Kidney epithelial cell (primary cell): ENCODE results near the gene CSF1R. TPM values are rescaled to one million over a fixed set of nuclear protein-coding genes. Genes with fewer than 3 reads are reported as not detected.

Source experiments
- DNase-seq: peaks from one replicate; pipeline ENCODE4 v3.0.0-alpha.2; 2010; ENCODE audit warnings: low read depth
- H3K27me3 ChIP-seq: 2 replicates; pipeline ENCODE4 v1.6.0; 2011; ENCODE audit warnings: low read length; ENCODE audit not compliant: control insufficient read depth, insufficient read depth
- H3K36me3 ChIP-seq: 2 replicates; pipeline ENCODE4 v1.5.1; 2011; ENCODE audit warnings: low read length; ENCODE audit not compliant: control insufficient read depth, insufficient read depth
- H3K4me3 ChIP-seq: 2 replicates; pipeline ENCODE4 v1.5.1; 2011; ENCODE audit warnings: low read depth, mild to moderate bottlenecking, control low read depth, low read length
- total RNA-seq: library from RNA; depleted of rRNA; stranded (reverse); fragments of >200 nt; gene quantifications from 2 replicates; pipeline ENCODE4 v1.2.3, GENCODE V29; 2015
- TF ChIP-seq, protein P1 (sequence below): IDR thresholded peaks from 2 replicates; pipeline ENCODE4 v1.5.1; 2011; ENCODE audit warnings: mild to moderate bottlenecking, moderate library complexity, low read length, control low read depth, inconsistent platforms; ENCODE audit not compliant: insufficient read depth, poor library complexity, severe bottlenecking

Gene CSF1R
- total RNA-seq, 1 donor from 2014 or later = 0.75 TPM

DNA sequence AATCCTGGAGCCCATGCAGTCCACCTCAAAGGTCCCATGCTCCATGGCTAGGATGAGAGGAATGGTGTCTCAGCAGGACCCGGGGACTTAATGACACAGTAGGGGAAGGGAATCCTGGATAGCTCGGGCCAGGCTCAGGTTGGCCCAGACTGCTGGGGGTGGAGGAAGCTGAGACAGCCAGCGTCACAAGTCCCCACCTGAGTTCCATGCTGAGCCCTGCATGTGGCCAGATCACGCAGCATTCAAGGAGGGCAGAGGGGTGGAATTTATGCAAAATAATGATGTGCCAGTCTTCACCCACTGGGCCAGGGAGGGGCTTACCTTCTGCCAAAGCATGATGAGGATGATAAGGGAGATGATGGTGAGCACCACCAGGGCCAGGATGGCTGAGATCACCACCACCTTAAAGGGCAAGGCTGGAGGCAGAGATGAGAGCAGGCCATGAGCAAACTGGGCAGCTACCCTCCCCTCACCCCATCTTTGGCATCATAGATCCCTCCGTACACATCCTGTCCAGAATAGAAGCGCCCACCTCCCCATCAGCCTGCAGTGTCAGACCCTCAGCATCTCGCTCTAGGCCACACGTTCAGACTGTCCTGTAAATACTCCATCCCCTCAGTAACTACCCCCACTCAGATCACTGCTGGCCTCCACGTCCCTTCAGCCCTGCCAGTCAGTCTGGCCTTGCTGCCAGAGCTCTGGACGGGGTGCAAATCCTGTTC, 40.0 kb upstream of the CSF1R start:
- TF ChIP-seq, protein P1, sequence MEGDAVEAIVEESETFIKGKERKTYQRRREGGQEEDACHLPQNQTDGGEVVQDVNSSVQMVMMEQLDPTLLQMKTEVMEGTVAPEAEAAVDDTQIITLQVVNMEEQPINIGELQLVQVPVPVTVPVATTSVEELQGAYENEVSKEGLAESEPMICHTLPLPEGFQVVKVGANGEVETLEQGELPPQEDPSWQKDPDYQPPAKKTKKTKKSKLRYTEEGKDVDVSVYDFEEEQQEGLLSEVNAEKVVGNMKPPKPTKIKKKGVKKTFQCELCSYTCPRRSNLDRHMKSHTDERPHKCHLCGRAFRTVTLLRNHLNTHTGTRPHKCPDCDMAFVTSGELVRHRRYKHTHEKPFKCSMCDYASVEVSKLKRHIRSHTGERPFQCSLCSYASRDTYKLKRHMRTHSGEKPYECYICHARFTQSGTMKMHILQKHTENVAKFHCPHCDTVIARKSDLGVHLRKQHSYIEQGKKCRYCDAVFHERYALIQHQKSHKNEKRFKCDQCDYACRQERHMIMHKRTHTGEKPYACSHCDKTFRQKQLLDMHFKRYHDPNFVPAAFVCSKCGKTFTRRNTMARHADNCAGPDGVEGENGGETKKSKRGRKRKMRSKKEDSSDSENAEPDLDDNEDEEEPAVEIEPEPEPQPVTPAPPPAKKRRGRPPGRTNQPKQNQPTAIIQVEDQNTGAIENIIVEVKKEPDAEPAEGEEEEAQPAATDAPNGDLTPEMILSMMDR = no peak
- no peaks in the 10 kb centered on the region for H3K36me3 ChIP-seq

GRCh38 chr5:150125334-150125733, 39.0 kb upstream of the CSF1R start:
- TF ChIP-seq, protein P1 = no peak
- no peaks in the 10 kb centered on the region for H3K36me3 ChIP-seq
- H3K27me3 ChIP-seq = no peaks in the 10 kb centered on the region
- DNase-seq = no peak
- no peak overlapping the region for H3K4me3 ChIP-seq

More for the DNA sequence above, 40.0 kb upstream of the CSF1R start:
- Histone ChIP-seq H3K4me3 (no peak overlapping the region), H3K27me3 (no peaks in the 10 kb centered on the region)
- DNase-seq = no peak

DNA sequence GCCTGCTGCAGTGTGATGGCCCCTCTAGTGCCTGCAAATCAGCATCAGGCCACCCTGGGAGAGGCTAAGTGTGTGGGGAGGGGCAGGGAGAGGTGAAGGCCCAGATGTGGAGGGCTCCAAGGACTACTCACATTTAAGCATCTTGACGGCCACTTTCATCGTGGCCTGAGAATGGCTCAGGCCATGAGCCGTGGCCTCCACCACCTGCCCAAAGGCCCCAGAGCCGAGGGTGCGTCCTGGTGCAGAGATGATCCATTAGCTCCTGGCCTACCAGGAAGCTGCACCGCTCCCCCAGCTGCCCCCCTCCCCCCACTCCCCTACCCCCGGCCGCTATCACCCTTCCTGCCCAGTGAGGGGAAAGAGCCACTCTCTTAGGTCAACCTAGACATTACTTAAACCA, 38.2 kb upstream of the CSF1R start:
- no peaks in the 10 kb centered on the region for H3K36me3 ChIP-seq
- TF ChIP-seq, protein P1 = no peak
- DNase-seq = no peak

DNA sequence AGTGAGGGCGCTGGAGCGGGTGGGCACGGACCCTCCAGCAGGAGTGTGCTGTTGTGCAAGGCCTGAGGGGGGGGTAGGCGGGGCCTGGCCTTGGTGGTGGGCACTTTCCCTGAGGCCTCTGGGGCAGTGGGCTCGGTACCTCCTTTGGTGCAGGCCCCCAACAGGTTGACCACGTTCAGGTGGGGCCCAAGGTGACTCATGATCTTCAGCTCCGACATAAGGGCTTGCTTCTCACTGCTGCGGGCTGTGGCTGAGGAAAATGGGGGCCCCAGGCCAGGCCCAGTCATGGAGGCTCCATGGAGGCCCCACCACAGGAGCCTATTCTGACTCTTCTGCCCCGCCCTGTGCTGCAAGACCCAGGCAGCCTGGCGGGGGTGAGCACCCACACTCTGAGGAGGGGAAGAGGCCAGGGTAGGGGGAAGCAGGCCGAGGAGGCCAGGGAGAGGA, 37.8 kb upstream of the CSF1R start:
- no peak for DNase-seq
- TF ChIP-seq, protein P1 = no peak
- Histone ChIP-seq H3K36me3 (no peaks in the 10 kb centered on the region), H3K27me3 (no peaks in the 10 kb centered on the region), H3K4me3 (no peak overlapping the region)

More for the DNA sequence above, 38.2 kb upstream of the CSF1R start:
- Histone ChIP-seq H3K27me3 (no peaks in the 10 kb centered on the region), H3K4me3 (no peak overlapping the region)

DNA sequence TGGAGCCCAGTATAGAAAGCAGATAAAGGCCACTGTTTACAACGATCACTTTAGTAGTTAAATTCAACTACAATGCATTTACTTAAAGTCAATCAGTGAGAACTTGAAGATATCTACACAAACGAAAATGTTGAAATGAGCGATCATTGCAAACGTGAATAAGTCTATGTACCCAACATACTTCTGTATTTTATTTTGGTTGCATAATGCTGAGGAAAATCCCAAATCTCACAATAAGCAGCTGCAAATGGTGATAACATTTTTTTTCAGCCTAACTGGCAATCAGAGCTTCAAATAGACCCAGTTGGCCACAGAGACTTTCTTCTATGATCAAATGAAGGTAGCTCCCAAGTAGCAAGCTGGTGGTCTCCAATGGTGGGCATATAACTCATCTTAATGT, 37.2 kb upstream of the CSF1R start:
- no peaks in the 10 kb centered on the region for H3K27me3 ChIP-seq
- TF ChIP-seq, protein P1 = no peak

More for the DNA sequence above, 37.2 kb upstream of the CSF1R start:
- no peak for DNase-seq
- Histone ChIP-seq H3K4me3 (no peak overlapping the region), H3K36me3 (no peaks in the 10 kb centered on the region)
